ENCODE results near the gene CFAP73. TPM values are rescaled to one million over a fixed set of nuclear protein-coding genes. Genes with fewer than 3 reads are reported as not detected.

CFAP73 gene
- total RNA-seq, 1 donor = not detected

DNA sequence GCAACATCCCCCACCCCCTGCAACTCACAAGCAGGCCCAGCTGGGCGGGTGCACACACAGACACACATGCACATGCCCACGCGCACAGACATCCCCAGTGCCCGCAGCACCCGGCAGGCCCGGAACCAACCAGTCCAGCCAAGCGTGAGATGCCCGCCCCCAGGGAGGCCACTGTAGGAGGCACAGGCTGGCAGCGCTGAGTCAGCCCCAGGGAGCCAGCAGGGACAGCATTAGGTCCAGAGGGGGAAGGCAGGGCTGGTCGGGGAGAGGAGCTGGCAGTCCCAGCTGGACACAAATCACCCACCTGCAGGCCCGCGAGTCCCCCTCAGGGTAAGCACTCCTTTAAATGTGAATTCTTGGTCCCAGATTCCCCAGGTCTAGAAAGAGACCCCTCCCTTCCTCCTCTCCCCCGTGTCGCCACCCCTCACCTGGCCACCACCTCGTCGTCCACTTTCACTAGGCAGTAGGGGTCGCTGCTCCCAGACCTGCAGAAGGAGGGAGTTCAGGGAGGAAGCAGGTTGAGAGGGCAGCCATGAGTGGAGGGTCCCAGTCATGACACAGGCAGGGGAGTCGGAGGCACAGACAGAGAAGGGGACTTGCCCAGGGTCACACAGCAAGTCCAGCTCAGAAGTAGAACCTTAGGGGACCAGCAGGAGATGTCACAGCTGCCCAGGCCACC, 18.9 kb upstream of the CFAP73 start:
- DNase-seq (ENCODE audit: low read depth) = no peak
- H3K4me3 ChIP-seq (ENCODE audit: low read depth, low read length) = no peak overlapping the region
- TF ChIP-seq, protein P1, sequence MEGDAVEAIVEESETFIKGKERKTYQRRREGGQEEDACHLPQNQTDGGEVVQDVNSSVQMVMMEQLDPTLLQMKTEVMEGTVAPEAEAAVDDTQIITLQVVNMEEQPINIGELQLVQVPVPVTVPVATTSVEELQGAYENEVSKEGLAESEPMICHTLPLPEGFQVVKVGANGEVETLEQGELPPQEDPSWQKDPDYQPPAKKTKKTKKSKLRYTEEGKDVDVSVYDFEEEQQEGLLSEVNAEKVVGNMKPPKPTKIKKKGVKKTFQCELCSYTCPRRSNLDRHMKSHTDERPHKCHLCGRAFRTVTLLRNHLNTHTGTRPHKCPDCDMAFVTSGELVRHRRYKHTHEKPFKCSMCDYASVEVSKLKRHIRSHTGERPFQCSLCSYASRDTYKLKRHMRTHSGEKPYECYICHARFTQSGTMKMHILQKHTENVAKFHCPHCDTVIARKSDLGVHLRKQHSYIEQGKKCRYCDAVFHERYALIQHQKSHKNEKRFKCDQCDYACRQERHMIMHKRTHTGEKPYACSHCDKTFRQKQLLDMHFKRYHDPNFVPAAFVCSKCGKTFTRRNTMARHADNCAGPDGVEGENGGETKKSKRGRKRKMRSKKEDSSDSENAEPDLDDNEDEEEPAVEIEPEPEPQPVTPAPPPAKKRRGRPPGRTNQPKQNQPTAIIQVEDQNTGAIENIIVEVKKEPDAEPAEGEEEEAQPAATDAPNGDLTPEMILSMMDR (IDR thresholded peaks at IDR 0.05; ENCODE audit: insufficient read depth, low read depth, low read length) = peak; percentile 5

DNA sequence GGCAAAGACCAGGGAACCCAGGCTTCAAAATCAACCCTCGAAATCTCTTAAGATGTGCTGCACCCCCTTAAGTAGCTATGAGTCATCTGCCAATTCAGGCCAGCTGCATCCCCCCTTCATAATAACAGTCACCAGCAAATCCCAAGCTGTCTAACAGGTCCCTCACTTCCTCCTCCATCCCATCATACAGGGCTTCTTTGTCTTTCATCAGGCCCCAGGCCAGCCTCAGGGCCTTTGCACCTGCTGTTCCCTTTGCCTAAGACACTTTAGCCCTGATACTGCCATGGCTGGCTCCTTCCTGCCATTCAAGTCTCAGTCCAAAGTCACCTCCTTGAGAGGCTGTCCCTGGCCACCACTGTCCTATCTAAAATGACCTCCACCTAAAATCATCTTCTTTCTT, 18.0 kb upstream of the CFAP73 start:
- TF ChIP-seq, protein P1 (IDR thresholded peaks at IDR 0.05; ENCODE audit: insufficient read depth, low read depth, low read length) = no peak
- DNase-seq (ENCODE audit: low read depth) = no peak

GRCh38 chr12:113133036-113133435, 16.5 kb upstream of the CFAP73 start:
- no peak overlapping the region for H3K4me3 ChIP-seq (ENCODE audit: low read depth, low read length)
- TF ChIP-seq, protein P1 (IDR thresholded peaks at IDR 0.05; ENCODE audit: insufficient read depth, low read depth, low read length) = no peak
- DNase-seq (ENCODE audit: low read depth) = no peak

More for the DNA sequence above, 18.0 kb upstream of the CFAP73 start:
- no peak overlapping the region for H3K4me3 ChIP-seq (ENCODE audit: low read depth, low read length)

DNA sequence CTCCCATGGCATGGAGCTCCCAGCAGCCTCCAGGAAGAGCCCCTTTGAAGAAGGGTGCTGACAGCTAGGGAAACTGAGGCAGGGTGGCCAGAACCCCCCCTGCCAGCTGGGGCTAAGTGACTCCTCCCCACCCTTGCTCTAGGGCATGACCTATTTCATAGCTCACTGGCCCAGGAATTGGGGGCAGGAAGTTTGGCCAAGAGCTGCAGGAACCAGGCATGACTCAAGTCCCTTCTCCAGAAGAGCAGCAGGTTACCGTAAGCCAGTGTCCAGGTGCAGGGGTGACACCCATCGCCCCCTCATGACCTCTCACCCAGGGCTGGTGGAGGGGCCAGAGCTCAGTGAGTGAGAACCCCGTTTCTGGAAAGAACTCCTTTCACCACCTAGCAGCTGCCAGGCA, 15.9 kb upstream of the CFAP73 start:
- H3K4me3 ChIP-seq (ENCODE audit: low read depth, low read length) = no peak overlapping the region
- DNase-seq (ENCODE audit: low read depth) = no peak
- TF ChIP-seq, protein P1 (IDR thresholded peaks at IDR 0.05; ENCODE audit: insufficient read depth, low read depth, low read length) = no peak

- DNase-seq (ENCODE audit: low read depth) = no peak
- TF ChIP-seq, protein P1 (IDR thresholded peaks at IDR 0.05; ENCODE audit: insufficient read depth, low read depth, low read length) = no peak
- no peak overlapping the region for H3K4me3 ChIP-seq (ENCODE audit: low read depth, low read length)
Measured at GRCh38 chr12:113134071-113134470, 15.5 kb upstream of the CFAP73 start.

DNA sequence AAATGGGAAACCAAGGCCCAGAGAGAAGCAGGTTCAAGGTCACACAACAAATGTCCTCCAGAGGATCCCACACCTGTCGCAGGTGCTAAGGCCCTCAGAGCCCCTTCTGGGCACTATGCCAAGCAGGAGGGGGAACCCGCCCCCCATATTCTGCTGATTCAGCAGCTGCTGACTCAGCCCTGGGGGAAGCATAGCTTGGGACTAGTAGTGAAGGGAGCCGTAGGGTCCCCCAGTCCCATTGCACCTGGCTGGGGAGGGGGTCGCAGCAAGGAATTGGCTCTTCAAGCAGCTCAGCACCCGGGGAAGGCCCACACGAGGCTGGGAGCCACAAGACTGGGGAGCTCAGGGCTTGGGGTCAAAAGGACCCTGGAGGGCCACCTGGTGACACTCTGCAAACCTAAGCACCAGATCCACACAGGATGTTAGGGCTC, 15.0 kb upstream of the CFAP73 start:
- H3K4me3 ChIP-seq (ENCODE audit: low read depth, low read length) = no peak overlapping the region
- no peak for DNase-seq (ENCODE audit: low read depth)
- TF ChIP-seq, protein P1 (IDR thresholded peaks at IDR 0.05; ENCODE audit: insufficient read depth, low read depth, low read length) = no peak

Measured in fibroblast of villous mesenchyme (primary cell).